ENCODE data around the gene SORBS1. TPM values are rescaled to one million over a fixed set of nuclear protein-coding genes. Genes with fewer than 3 reads are reported as not detected.

Gene SORBS1
- total RNA-seq, 2 experiments from 2014 or later = 0.71 to 0.72 TPM

DNA sequence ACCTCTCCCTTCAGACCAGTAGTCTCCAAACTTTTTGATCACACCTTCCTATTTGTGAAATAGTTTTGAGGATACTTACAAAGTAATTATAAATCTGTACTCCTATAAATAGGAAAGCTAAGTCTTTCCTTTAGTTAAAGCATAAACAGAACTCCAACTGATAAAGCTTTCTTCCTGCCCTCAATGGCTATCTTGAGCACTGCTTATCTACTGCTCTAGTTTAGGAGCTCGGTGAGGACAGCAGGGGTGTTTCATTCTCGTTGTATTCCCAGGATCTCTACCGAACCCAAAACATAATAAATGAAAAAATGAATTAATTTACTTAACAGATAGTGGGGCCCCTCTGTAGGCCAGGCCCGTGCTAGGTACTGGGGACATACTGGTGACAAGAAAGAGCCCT is 17.7 kb downstream of the SORBS1 start:
- H3K27ac Mint-ChIP-seq = no peak overlapping the region
- H3K9me3 Mint-ChIP-seq = no peaks in the 10 kb centered on the region
- no peak for ATAC-seq (ENCODE audit: low read depth)
- H3K4me3 Mint-ChIP-seq = no peak overlapping the region
- H3K4me1 Mint-ChIP-seq = no peaks in the 10 kb centered on the region
- DNase-seq = no peak
- H3K36me3 Mint-ChIP-seq = no peaks in the 10 kb centered on the region
- POLR2A ChIA-PET = no interaction called here
- no peaks in the 10 kb centered on the region for H3K27me3 Mint-ChIP-seq

DNA sequence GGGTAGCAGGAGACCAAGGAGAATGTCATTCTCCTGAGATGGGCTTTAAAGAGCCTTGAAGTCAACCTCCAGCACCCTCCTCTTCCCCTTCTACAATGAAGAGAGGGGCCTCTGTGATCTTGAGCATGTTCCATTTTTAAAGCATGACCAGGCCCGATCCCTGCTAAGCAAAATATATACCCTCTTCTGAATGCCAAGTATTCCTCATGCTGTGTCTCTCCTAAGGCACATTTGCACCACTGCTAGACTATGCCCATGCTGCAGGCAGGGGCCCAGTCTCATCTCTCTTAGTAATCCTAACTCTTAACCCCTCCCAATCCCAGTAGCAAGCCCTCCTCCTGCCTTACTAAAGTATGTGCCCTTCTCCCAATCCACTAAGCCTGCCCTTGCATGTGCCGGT is 18.4 kb downstream of the SORBS1 start:
- Mint-ChIP-seq H3K9me3 (no peaks in the 10 kb centered on the region), H3K36me3 (no peaks in the 10 kb centered on the region), H3K4me3 (no peak overlapping the region), H3K27ac (no peak overlapping the region), H3K27me3 (no peaks in the 10 kb centered on the region), H3K4me1 (no peaks in the 10 kb centered on the region)
- no peak for ATAC-seq (ENCODE audit: low read depth)
- POLR2A ChIA-PET = no interaction called here
- no peak for DNase-seq

DNA sequence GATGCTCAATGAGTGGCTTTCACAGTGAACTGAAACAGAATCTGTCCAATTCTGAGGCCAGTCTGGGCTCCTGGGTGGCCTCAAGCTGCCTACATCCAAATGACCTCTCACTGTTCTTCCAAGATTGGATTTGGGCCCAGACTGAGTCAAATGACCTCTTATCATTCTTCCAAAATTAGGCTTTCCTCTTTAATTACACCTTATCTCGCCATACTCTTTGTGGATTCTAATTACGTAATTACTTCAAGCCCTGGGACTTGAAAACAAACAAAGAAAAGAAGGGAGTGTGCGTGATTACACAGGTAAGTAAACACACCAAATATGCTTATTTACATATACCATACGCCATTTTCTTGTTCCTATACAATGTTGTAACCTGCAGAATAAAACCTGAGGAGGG is 18.8 kb downstream of the SORBS1 start:
- Mint-ChIP-seq H3K27me3 (no peaks in the 10 kb centered on the region), H3K4me1 (no peaks in the 10 kb centered on the region), H3K9me3 (no peaks in the 10 kb centered on the region), H3K27ac (no peak overlapping the region), H3K36me3 (no peaks in the 10 kb centered on the region), H3K4me3 (no peak overlapping the region)
- ATAC-seq (ENCODE audit: low read depth) (no peak), DNase-seq (no peak)
- POLR2A ChIA-PET = no interaction called here

DNA sequence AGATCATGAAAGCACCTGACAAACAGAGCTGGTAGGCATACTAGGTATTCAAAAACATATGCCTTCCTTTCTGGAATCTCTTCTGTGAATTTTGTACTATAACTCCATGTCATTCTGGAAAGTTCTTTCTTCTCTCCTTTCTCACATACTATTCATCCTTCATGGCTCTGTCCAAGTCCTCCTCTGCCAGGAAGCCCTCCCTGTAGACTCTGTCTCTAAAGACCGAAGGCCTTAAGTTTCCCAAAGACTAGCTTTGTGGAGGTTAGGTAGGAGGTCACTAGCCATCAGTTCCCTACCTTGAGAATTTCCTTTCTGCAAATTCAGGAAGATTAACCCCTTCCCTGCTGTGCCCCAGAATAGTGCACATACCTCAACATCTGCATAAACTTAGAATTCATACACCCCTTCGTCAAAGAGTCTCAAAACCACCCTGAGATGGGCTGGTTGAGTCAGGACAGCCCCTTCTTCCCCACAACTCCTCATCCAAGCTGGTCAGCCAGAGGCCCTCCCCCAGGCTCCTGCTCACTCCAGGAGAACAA is 20.6 kb downstream of the SORBS1 start:
- no peak overlapping the region for H3K27ac Mint-ChIP-seq

DNA sequence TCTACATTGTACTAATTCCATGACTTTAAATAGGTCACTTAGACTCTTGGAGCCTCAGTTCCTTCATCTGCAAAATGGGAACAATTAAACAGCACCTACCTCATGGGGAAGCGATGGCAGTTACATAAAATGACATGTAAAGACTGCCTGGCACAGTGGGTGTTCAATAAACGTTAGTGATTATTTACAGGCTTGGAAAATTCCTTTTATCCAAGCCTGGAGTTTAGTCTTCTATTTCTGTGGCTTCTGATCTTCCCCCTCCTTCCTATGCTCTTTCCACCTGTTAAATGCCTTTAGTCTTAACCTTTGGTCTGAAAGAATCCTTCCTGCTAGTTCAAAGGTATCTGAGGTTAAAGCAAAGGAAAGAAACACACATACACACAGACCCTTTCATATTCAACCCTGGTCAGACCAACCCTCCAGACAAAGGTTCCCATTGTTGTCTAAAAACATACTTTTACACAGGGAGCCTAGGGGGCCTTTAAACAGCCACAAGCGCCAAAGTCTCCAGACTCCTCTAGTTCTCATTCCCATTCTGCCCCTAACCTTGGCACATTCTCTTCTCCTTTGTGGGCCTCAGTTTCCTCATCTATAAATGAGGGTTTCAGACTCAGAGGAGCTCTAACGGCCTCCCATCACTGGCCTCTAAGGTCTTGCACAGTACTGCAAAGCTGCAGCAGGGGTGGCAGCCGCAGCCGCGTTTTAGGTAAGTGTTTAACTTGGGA is 21.4 kb downstream of the SORBS1 start:
- H3K27ac Mint-ChIP-seq = no peak overlapping the region
- DNase-seq (no peak), ATAC-seq (ENCODE audit: low read depth) (no peak)
- POLR2A ChIA-PET = no interaction called here
- H3K36me3 Mint-ChIP-seq = no peaks in the 10 kb centered on the region
- no peaks in the 10 kb centered on the region for H3K27me3 Mint-ChIP-seq
- no peaks in the 10 kb centered on the region for H3K9me3 Mint-ChIP-seq
- H3K4me3 Mint-ChIP-seq = no peak overlapping the region
- no peaks in the 10 kb centered on the region for H3K4me1 Mint-ChIP-seq

More for the DNA sequence above, 20.6 kb downstream of the SORBS1 start:
- H3K9me3 Mint-ChIP-seq = no peaks in the 10 kb centered on the region
- no peaks in the 10 kb centered on the region for H3K36me3 Mint-ChIP-seq
- H3K27me3 Mint-ChIP-seq = no peaks in the 10 kb centered on the region
- POLR2A ChIA-PET = no interaction called here
- DNase-seq (no peak), ATAC-seq (ENCODE audit: low read depth) (no peak)
- H3K4me1 Mint-ChIP-seq = no peaks in the 10 kb centered on the region
- H3K4me3 Mint-ChIP-seq = no peak overlapping the region

GRCh38 chr10:95538412-95538811 is 22.8 kb downstream of the SORBS1 start:
- POLR2A ChIA-PET = no interaction called here
- Mint-ChIP-seq H3K4me3 (no peak overlapping the region), H3K27me3 (no peaks in the 10 kb centered on the region), H3K36me3 (no peaks in the 10 kb centered on the region), H3K4me1 (no peaks in the 10 kb centered on the region), H3K27ac (no peak overlapping the region), H3K9me3 (no peaks in the 10 kb centered on the region)
- no peak for DNase-seq
- no peak for ATAC-seq (ENCODE audit: low read depth)

DNA sequence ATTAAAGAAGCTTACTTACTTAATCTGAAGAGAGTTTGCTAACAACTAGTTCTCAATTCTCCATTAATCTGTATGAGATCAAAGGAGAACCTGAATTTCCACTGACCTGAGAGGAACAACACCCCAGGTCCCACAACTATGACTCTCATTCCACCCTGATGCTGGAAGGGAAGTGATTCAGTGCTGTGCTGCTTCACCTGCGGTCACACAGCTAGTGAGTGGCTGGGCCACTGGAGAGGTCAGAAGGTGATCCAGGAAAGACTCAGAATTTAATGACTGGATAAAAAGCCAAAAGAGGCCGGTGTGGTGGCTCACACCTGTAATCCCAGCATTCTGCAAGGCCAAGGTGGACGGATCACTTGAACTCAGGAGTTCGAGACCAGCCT is 23.6 kb downstream of the SORBS1 start:
- DNase-seq = no peak
- Mint-ChIP-seq H3K36me3 (no peaks in the 10 kb centered on the region), H3K27me3 (no peaks in the 10 kb centered on the region), H3K4me1 (no peaks in the 10 kb centered on the region), H3K9me3 (no peaks in the 10 kb centered on the region), H3K27ac (no peak overlapping the region), H3K4me3 (no peak overlapping the region)
- ATAC-seq (ENCODE audit: low read depth) = no peak
- POLR2A ChIA-PET = no interaction called here

GRCh38 chr10:95536894-95537541 is 24.2 kb downstream of the SORBS1 start:
- H3K27me3 Mint-ChIP-seq = no peaks in the 10 kb centered on the region
- H3K27ac Mint-ChIP-seq = no peak overlapping the region
- no peaks in the 10 kb centered on the region for H3K4me1 Mint-ChIP-seq
- ATAC-seq (ENCODE audit: low read depth) (no peak), DNase-seq (no peak)
- POLR2A ChIA-PET = no interaction called here
- no peaks in the 10 kb centered on the region for H3K9me3 Mint-ChIP-seq
- no peak overlapping the region for H3K4me3 Mint-ChIP-seq
- H3K36me3 Mint-ChIP-seq = no peaks in the 10 kb centered on the region

DNA sequence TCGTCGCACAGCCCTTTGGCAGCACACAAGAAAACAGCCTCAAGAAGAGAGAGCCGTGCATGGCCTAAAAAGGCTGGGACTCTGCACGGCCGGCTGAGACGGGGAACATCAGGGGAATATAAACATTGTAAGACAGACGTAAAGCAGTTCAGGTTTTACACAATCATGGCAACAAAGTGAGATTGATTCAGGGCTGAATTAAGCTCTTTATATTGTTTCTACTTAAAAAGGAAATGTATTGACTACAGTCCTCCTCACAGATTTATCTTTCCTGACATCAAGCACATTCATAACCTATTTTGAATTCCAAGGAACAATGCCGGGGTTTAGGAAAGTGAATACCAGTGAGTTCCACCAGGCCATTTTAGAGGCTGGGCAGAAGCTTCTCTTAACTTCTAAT is 25.2 kb downstream of the SORBS1 start:
- H3K27me3 Mint-ChIP-seq = no peaks in the 10 kb centered on the region
- DNase-seq (no peak), ATAC-seq (ENCODE audit: low read depth) (no peak)
- no peaks in the 10 kb centered on the region for H3K36me3 Mint-ChIP-seq
- H3K4me1 Mint-ChIP-seq = no peaks in the 10 kb centered on the region
- H3K27ac Mint-ChIP-seq = no peak overlapping the region
- no peaks in the 10 kb centered on the region for H3K9me3 Mint-ChIP-seq
- H3K4me3 Mint-ChIP-seq = no peak overlapping the region
- POLR2A ChIA-PET = no interaction called here

DNA sequence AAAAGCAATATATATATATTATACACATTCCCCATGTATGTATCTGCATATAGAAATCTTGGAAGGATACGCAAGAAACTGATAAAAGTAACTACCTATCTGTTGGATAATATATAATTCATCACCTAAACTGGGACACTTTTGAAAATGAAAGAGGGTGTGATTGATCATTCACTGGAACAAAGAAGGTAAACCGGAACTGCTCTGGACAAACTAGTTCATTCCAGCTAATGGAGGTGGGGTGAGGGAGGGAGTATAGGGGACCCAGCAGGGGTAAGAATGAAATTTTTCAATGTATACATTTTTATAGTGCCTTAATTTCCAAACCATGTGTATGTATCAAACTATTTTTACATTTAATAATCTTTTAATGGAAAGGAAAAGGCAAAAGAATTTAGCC is 25.6 kb downstream of the SORBS1 start:
- ATAC-seq (ENCODE audit: low read depth) = no peak
- POLR2A ChIA-PET = no interaction called here

GRCh38 chr10:95533590-95533989 is 27.6 kb downstream of the SORBS1 start:
- Mint-ChIP-seq H3K9me3 (no peaks in the 10 kb centered on the region), H3K4me3 (no peak overlapping the region), H3K27ac (no peak overlapping the region), H3K36me3 (no peaks in the 10 kb centered on the region), H3K27me3 (peaks cover 4% of the 10 kb centered on the region), H3K4me1 (no peaks in the 10 kb centered on the region)
- POLR2A ChIA-PET = no interaction called here
- ATAC-seq (ENCODE audit: low read depth) (no peak), DNase-seq (no peak)

More for the DNA sequence above, 25.6 kb downstream of the SORBS1 start:
- Mint-ChIP-seq H3K4me1 (no peaks in the 10 kb centered on the region), H3K4me3 (no peak overlapping the region), H3K9me3 (no peaks in the 10 kb centered on the region), H3K27me3 (no peaks in the 10 kb centered on the region), H3K36me3 (no peaks in the 10 kb centered on the region), H3K27ac (no peak overlapping the region)
- DNase-seq = no peak

GRCh38 chr10:95532536-95532935 is 28.6 kb downstream of the SORBS1 start:
- DNase-seq = no peak
- ATAC-seq (ENCODE audit: low read depth) = no peak
- H3K9me3 Mint-ChIP-seq = no peaks in the 10 kb centered on the region
- no peaks in the 10 kb centered on the region for H3K36me3 Mint-ChIP-seq
- peaks cover 4% of the 10 kb centered on the region for H3K27me3 Mint-ChIP-seq
- no peak overlapping the region for H3K27ac Mint-ChIP-seq
- no peak overlapping the region for H3K4me3 Mint-ChIP-seq
- no peaks in the 10 kb centered on the region for H3K4me1 Mint-ChIP-seq
- POLR2A ChIA-PET = no interaction called here

DNA sequence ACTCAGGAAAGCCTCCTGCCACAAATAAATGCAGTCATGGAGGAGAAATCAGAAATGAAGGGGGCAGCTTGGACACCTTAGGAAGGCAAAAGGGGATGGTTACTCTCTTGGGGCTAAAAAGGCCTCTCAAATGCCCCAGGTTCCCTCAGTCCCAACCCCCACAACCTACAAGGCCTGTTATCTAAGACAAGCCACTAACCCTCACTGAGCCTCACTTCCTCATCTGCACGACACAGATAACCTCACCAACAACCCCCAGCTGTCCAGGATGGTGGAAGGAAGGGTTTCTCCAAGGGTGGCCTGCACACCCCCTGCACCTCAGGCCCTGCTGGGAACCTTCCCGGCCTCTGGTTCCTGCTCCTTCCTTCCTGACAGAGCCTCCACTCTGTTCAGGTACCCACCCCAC is 29.2 kb downstream of the SORBS1 start:
- H3K4me1 Mint-ChIP-seq = no peaks in the 10 kb centered on the region
- H3K4me3 Mint-ChIP-seq = no peak overlapping the region
- ATAC-seq (ENCODE audit: low read depth) (no peak), DNase-seq (no peak)
- H3K27ac Mint-ChIP-seq = no peak overlapping the region
- POLR2A ChIA-PET = no interaction called here
- no peaks in the 10 kb centered on the region for H3K9me3 Mint-ChIP-seq
- no peaks in the 10 kb centered on the region for H3K36me3 Mint-ChIP-seq
- peaks cover 6% of the 10 kb centered on the region for H3K27me3 Mint-ChIP-seq

GRCh38 chr10:95531058-95531809 is 29.9 kb downstream of the SORBS1 start:
- H3K27ac Mint-ChIP-seq = no peak overlapping the region
- POLR2A ChIA-PET = no interaction called here
- no peak for ATAC-seq (ENCODE audit: low read depth)
- no peak for DNase-seq
- H3K4me3 Mint-ChIP-seq = no peak overlapping the region
- no peaks in the 10 kb centered on the region for H3K4me1 Mint-ChIP-seq
- peaks cover 6% of the 10 kb centered on the region for H3K27me3 Mint-ChIP-seq
- H3K9me3 Mint-ChIP-seq = no peaks in the 10 kb centered on the region
- H3K36me3 Mint-ChIP-seq = no peaks in the 10 kb centered on the region
